ENCODE results near the gene EAF2.

DNA sequence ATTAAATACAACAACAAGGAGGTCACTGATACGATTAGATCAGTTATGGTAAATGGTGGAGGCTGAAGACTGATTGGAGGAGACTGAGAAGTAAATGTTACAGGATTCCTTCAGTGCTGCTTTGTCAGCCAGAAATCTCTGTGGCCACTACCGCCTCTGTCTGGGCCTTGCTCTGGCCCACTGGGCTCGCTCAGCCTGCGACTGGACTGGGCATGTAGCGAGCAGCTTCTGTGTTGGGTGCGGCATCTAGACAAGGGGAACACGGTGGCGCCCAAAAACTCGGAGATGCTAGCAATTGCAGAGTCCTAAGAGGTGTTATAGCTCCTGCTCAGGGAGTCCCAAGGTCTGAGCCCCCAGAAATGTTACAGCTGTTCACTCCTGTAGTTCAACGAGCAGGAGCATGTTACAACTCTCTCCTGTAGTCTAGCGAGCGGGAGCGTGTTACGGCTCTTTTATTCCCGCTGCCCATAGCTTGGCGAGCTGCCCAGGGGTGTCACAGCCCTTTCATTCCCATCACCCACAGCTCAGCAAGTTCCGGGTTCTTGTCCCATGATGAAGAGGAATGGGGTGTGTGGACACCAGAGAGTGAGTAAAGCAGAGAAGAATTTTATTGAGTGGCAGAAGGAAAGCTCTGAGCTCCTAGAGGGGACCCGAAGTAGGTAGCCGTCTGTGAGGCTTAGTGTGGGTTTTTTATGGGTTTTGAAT is 83.9 kb downstream of the EAF2 start:
- TF ChIP-seq, protein P1, sequence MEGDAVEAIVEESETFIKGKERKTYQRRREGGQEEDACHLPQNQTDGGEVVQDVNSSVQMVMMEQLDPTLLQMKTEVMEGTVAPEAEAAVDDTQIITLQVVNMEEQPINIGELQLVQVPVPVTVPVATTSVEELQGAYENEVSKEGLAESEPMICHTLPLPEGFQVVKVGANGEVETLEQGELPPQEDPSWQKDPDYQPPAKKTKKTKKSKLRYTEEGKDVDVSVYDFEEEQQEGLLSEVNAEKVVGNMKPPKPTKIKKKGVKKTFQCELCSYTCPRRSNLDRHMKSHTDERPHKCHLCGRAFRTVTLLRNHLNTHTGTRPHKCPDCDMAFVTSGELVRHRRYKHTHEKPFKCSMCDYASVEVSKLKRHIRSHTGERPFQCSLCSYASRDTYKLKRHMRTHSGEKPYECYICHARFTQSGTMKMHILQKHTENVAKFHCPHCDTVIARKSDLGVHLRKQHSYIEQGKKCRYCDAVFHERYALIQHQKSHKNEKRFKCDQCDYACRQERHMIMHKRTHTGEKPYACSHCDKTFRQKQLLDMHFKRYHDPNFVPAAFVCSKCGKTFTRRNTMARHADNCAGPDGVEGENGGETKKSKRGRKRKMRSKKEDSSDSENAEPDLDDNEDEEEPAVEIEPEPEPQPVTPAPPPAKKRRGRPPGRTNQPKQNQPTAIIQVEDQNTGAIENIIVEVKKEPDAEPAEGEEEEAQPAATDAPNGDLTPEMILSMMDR (IDR thresholded peaks at IDR 0.05) = no peak
- no peak for TF ChIP-seq POLR2A (IDR thresholded peaks at IDR 0.05)

Measured in esophagus squamous epithelium (tissue), 4 donors.